8988T (cell line): ENCODE measurements around the gene RASA3.
"Not testable (repeated sequence)": the region's sequence is repeated elsewhere in the genome, so short reads cannot be mapped to it uniquely, and the experiment has no call there.

ENCODE experiments used
- DNase-seq: peaks from one replicate; pipeline ENCODE4 v3.0.0; 2011

Gene RASA3

GRCh38 chr13:114141261-114141996 is 9.0 kb upstream of the RASA3 start:
- no peak for DNase-seq

- no peak for DNase-seq
Measured at GRCh38 chr13:114140906-114141250, 8.5 kb upstream of the RASA3 start.

GRCh38 chr13:114140131-114140905 is 7.9 kb upstream of the RASA3 start:
- no peak for DNase-seq

- DNase-seq, result no peak
Measured at GRCh38 chr13:114136576-114136975, 4.2 kb upstream of the RASA3 start.

GRCh38 chr13:114135731-114136171 is 3.3 kb upstream of the RASA3 start:
- no peak for DNase-seq

GRCh38 chr13:114134944-114135610 is 2.7 kb upstream of the RASA3 start:
- DNase-seq, result no peak

- DNase-seq, result no peak
Measured at GRCh38 chr13:114134111-114134943, 1.9 kb upstream of the RASA3 start.

GRCh38 chr13:114133552-114133951 is 1.1 kb upstream of the RASA3 start:
- not testable (repeated sequence) for DNase-seq

GRCh38 chr13:114133126-114133525 is 703 bp upstream of the RASA3 start:
- not testable (repeated sequence) for DNase-seq

- DNase-seq, result no peak
Measured at GRCh38 chr13:114131583-114132418, 622 bp downstream of the RASA3 start.

- peak; percentile 73 for DNase-seq
Measured at GRCh38 chr13:114130837-114131582, 1.4 kb downstream of the RASA3 start.

GRCh38 chr13:114130131-114130836 is 2.1 kb downstream of the RASA3 start:
- no peak for DNase-seq

GRCh38 chr13:114129649-114130062 is 2.8 kb downstream of the RASA3 start:
- no peak for DNase-seq

- DNase-seq, result peak; percentile 90
Measured at GRCh38 chr13:114128624-114129522, 3.5 kb downstream of the RASA3 start.

GRCh38 chr13:114128348-114128623 is 4.1 kb downstream of the RASA3 start:
- no peak for DNase-seq

- DNase-seq, result no peak
Measured at GRCh38 chr13:114127473-114128347, 4.7 kb downstream of the RASA3 start.

- DNase-seq, result no peak
Measured at GRCh38 chr13:114126789-114127472, 5.5 kb downstream of the RASA3 start.

- DNase-seq, result not testable (repeated sequence)
Measured at GRCh38 chr13:114126086-114126485, 6.3 kb downstream of the RASA3 start.
